Measurements from ENCODE around the gene COL25A1. TPM values are rescaled to one million over a fixed set of nuclear protein-coding genes. Genes with fewer than 3 reads are reported as not detected.

Gene COL25A1
- total and polyA plus RNA-seq, 4 donors: 0.61 to 4.4 (median 2.1) TPM

DNA sequence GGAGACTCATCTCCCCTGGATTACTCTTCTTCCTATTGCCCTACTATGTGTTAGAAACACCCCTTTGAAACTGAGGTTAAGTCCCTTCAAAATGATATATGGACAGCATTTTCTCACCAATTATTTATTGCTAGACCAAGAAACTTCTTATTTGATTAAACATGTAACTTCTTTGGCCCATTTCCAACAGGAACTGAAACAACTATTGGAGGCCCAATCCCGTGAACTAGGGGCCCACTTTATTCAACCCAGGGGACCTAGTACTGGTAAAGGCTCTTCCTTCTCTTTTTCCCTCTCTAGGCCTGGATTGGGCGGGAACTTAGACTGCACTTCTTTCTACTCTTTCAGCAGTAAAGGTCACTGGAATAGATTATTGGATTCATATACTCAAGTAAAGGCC is 16.7 kb upstream of the COL25A1 start (continued):
- no peak for TF ChIP-seq SP1 (IDR thresholded peaks at IDR 0.05)
- TF ChIP-seq FOXA2 (IDR thresholded peaks at IDR 0.05): no peak
- no peak for TF ChIP-seq HNF4A (conservative IDR thresholded peaks at IDR 0.05)
- no peak for TF ChIP-seq ATF3 (IDR thresholded peaks at IDR 0.05)
- TF ChIP-seq EGR1 (IDR thresholded peaks at IDR 0.05; ENCODE audit: low read depth in 2 of 2): no peak
- TF ChIP-seq MAX (IDR thresholded peaks at IDR 0.05): no peak

GRCh38 chr4:109315818-109316217 is 13.4 kb upstream of the COL25A1 start:
- Histone ChIP-seq H3K27me3 (ENCODE audit: control insufficient read depth in 4 of 4, insufficient read depth in 4 of 4, low read length in 3 of 4) (peaks cover 0 to 2% (median 0%) of the 10 kb centered on the region in 4 donors), H3K27ac (ENCODE audit: low read depth in 1 of 2, low read length in 2 of 2) (no peak overlapping the region), H3K4me3 (ENCODE audit: low read depth in 1 of 3, low read length in 3 of 3) (no peak overlapping the region), H3K9ac (ENCODE audit: low read depth in 1 of 2, low read length in 2 of 2) (no peak overlapping the region), H3K9me3 (ENCODE audit: control insufficient read depth in 4 of 4, low read length in 3 of 4) (peaks cover 0 to 12% (median 7%) of the 10 kb centered on the region in 4 donors), H3K36me3 (ENCODE audit: control insufficient read depth in 4 of 4, insufficient read depth in 3 of 4, low read depth in 1 of 4, low read length in 3 of 4) (no peaks in the 10 kb centered on the region), H3K4me1 (ENCODE audit: control insufficient read depth in 4 of 4, insufficient read depth in 4 of 4, low read length in 3 of 4) (no peaks in the 10 kb centered on the region)
- no peak for DNase-seq (ENCODE audit: low spot score)
- 80% methylated on average over 2 of the region's 2 CpGs for WGBS
- TF ChIP-seq, protein P1, sequence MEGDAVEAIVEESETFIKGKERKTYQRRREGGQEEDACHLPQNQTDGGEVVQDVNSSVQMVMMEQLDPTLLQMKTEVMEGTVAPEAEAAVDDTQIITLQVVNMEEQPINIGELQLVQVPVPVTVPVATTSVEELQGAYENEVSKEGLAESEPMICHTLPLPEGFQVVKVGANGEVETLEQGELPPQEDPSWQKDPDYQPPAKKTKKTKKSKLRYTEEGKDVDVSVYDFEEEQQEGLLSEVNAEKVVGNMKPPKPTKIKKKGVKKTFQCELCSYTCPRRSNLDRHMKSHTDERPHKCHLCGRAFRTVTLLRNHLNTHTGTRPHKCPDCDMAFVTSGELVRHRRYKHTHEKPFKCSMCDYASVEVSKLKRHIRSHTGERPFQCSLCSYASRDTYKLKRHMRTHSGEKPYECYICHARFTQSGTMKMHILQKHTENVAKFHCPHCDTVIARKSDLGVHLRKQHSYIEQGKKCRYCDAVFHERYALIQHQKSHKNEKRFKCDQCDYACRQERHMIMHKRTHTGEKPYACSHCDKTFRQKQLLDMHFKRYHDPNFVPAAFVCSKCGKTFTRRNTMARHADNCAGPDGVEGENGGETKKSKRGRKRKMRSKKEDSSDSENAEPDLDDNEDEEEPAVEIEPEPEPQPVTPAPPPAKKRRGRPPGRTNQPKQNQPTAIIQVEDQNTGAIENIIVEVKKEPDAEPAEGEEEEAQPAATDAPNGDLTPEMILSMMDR (IDR thresholded peaks at IDR 0.05; ENCODE audit: low read depth, low read length, missing input control): no peak
- no peak for TF ChIP-seq EGR1 (IDR thresholded peaks at IDR 0.05; ENCODE audit: low read depth in 2 of 2)
- no peak for TF ChIP-seq HNF4A (conservative IDR thresholded peaks at IDR 0.05)
- TF ChIP-seq MAX (IDR thresholded peaks at IDR 0.05): no peak

GRCh38 chr4:109315341-109315740 is 12.9 kb upstream of the COL25A1 start:
- 83% methylated on average over 3 of the region's 3 CpGs for WGBS
- H3K27me3 ChIP-seq (ENCODE audit: control insufficient read depth in 4 of 4, insufficient read depth in 4 of 4, low read length in 3 of 4): peaks cover 0 to 2% (median 0%) of the 10 kb centered on the region in 4 donors
- no peak overlapping the region for H3K9ac ChIP-seq (ENCODE audit: low read depth in 1 of 2, low read length in 2 of 2)
- no peak for DNase-seq (ENCODE audit: low spot score)
- peaks cover 0 to 11% (median 7%) of the 10 kb centered on the region in 4 donors for H3K9me3 ChIP-seq (ENCODE audit: control insufficient read depth in 4 of 4, low read length in 3 of 4)
- H3K27ac ChIP-seq (ENCODE audit: low read depth in 1 of 2, low read length in 2 of 2): no peak overlapping the region
- no peak for TF ChIP-seq HNF4G (IDR thresholded peaks at IDR 0.05)
- no peak for TF ChIP-seq GABPA (IDR thresholded peaks at IDR 0.05 in 1 of 2, conservative IDR thresholded peaks at IDR 0.05 in 1 of 2)
- TF ChIP-seq RAD21 (IDR thresholded peaks at IDR 0.05): no peak
- TF ChIP-seq RXRA (IDR thresholded peaks at IDR 0.05): no peak
- no peak for TF ChIP-seq SP1 (IDR thresholded peaks at IDR 0.05)
- TF ChIP-seq NR2F2 (IDR thresholded peaks at IDR 0.05): no peak
- TF ChIP-seq, protein P2, sequence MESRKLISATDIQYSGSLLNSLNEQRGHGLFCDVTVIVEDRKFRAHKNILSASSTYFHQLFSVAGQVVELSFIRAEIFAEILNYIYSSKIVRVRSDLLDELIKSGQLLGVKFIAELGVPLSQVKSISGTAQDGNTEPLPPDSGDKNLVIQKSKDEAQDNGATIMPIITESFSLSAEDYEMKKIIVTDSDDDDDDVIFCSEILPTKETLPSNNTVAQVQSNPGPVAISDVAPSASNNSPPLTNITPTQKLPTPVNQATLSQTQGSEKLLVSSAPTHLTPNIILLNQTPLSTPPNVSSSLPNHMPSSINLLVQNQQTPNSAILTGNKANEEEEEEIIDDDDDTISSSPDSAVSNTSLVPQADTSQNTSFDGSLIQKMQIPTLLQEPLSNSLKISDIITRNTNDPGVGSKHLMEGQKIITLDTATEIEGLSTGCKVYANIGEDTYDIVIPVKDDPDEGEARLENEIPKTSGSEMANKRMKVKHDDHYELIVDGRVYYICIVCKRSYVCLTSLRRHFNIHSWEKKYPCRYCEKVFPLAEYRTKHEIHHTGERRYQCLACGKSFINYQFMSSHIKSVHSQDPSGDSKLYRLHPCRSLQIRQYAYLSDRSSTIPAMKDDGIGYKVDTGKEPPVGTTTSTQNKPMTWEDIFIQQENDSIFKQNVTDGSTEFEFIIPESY (IDR thresholded peaks at IDR 0.05): no peak
- TF ChIP-seq, protein P1 (IDR thresholded peaks at IDR 0.05; ENCODE audit: low read depth, low read length, missing input control): no peak
- no peak for TF ChIP-seq FOXA1 (IDR thresholded peaks at IDR 0.05)
- TF ChIP-seq, protein P3, sequence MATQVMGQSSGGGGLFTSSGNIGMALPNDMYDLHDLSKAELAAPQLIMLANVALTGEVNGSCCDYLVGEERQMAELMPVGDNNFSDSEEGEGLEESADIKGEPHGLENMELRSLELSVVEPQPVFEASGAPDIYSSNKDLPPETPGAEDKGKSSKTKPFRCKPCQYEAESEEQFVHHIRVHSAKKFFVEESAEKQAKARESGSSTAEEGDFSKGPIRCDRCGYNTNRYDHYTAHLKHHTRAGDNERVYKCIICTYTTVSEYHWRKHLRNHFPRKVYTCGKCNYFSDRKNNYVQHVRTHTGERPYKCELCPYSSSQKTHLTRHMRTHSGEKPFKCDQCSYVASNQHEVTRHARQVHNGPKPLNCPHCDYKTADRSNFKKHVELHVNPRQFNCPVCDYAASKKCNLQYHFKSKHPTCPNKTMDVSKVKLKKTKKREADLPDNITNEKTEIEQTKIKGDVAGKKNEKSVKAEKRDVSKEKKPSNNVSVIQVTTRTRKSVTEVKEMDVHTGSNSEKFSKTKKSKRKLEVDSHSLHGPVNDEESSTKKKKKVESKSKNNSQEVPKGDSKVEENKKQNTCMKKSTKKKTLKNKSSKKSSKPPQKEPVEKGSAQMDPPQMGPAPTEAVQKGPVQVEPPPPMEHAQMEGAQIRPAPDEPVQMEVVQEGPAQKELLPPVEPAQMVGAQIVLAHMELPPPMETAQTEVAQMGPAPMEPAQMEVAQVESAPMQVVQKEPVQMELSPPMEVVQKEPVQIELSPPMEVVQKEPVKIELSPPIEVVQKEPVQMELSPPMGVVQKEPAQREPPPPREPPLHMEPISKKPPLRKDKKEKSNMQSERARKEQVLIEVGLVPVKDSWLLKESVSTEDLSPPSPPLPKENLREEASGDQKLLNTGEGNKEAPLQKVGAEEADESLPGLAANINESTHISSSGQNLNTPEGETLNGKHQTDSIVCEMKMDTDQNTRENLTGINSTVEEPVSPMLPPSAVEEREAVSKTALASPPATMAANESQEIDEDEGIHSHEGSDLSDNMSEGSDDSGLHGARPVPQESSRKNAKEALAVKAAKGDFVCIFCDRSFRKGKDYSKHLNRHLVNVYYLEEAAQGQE (IDR thresholded peaks at IDR 0.05): no peak
- no peak for TF ChIP-seq MAX (IDR thresholded peaks at IDR 0.05)
- H3K4me1 ChIP-seq (ENCODE audit: control insufficient read depth in 4 of 4, insufficient read depth in 4 of 4, low read length in 3 of 4): no peaks in the 10 kb centered on the region
- no peak overlapping the region for H3K4me3 ChIP-seq (ENCODE audit: low read depth in 1 of 3, low read length in 3 of 3)
- no peaks in the 10 kb centered on the region for H3K36me3 ChIP-seq (ENCODE audit: control insufficient read depth in 4 of 4, insufficient read depth in 3 of 4, low read depth in 1 of 4, low read length in 3 of 4)
